GM04504 (cell line): ENCODE data around the gene MCC.

Source experiments
- DNase-seq: peaks from one replicate; pipeline ENCODE4 v3.0.0-alpha.2; 2012; ENCODE audit warnings: low read depth

The MCC gene

GRCh38 chr5:113199122-113199905, 288.9 kb downstream of the MCC start:
- DNase-seq, result no peak

- DNase-seq, result no peak
Measured at GRCh38 chr5:113197456-113198200, 290.6 kb downstream of the MCC start.

GRCh38 chr5:113195771-113196170, 292.5 kb downstream of the MCC start:
- no peak for DNase-seq

GRCh38 chr5:113195251-113195650, 293.0 kb downstream of the MCC start:
- no peak for DNase-seq

GRCh38 chr5:113194591-113194990, 293.7 kb downstream of the MCC start:
- no peak for DNase-seq

- no peak for DNase-seq
Measured at GRCh38 chr5:113194125-113194524, 294.1 kb downstream of the MCC start.

GRCh38 chr5:113193311-113193978, 294.8 kb downstream of the MCC start:
- DNase-seq, result no peak

- DNase-seq, result no peak
Measured at GRCh38 chr5:113192541-113192940, 295.7 kb downstream of the MCC start.

- no peak for DNase-seq
Measured at GRCh38 chr5:113190347-113190746, 297.9 kb downstream of the MCC start.

- no peak for DNase-seq
Measured at GRCh38 chr5:113189291-113189690, 299.0 kb downstream of the MCC start.

GRCh38 chr5:113188436-113188835, 299.8 kb downstream of the MCC start:
- DNase-seq, result no peak

GRCh38 chr5:113187906-113188305, 300.3 kb downstream of the MCC start:
- DNase-seq, result no peak

GRCh38 chr5:113186061-113186460, 302.2 kb downstream of the MCC start:
- no peak for DNase-seq

GRCh38 chr5:113183694-113184093, 304.6 kb downstream of the MCC start:
- DNase-seq, result no peak

- no peak for DNase-seq
Measured at GRCh38 chr5:113182658-113183344, 305.5 kb downstream of the MCC start.

- no peak for DNase-seq
Measured at GRCh38 chr5:113181853-113182490, 306.3 kb downstream of the MCC start.

- no peak for DNase-seq
Measured at GRCh38 chr5:113181409-113181808, 306.8 kb downstream of the MCC start.

GRCh38 chr5:113179156-113179555, 309.1 kb downstream of the MCC start:
- DNase-seq, result no peak

GRCh38 chr5:113178073-113178779, 310.0 kb downstream of the MCC start:
- no peak for DNase-seq

GRCh38 chr5:113177225-113177624, 311.0 kb downstream of the MCC start:
- DNase-seq, result no peak

GRCh38 chr5:113176734-113177133, 311.5 kb downstream of the MCC start:
- DNase-seq, result no peak
